ENCODE data around the gene WDHD1.
"Not testable (repeated sequence)": the region's sequence is repeated elsewhere in the genome, so short reads cannot be mapped to it uniquely, and the experiment has no call there.

Gene WDHD1

GRCh38 chr14:54899573-54899972, 127.3 kb downstream of the WDHD1 start:
- H3K27me3 ChIP-seq (ENCODE audit: insufficient read depth, low read depth, severe bottlenecking) = no peaks in the 10 kb centered on the region
- no peak overlapping the region for H3K4me3 ChIP-seq (ENCODE audit: low read depth, low read length)
- TF ChIP-seq CTCF (IDR thresholded peaks at IDR 0.05; ENCODE audit: low read depth, low read length) = no peak
- no peaks in the 10 kb centered on the region for H3K9me3 ChIP-seq (ENCODE audit: severe bottlenecking)
- H3K36me3 ChIP-seq = peaks cover 3% of the 10 kb centered on the region; the same call in 1 of the 2 replicates
- DNase-seq = no peak
- H3K27ac ChIP-seq = no peak overlapping the region

GRCh38 chr14:54897809-54898555, 128.9 kb downstream of the WDHD1 start:
- not testable (repeated sequence) for DNase-seq; H3K27me3 ChIP-seq (ENCODE audit: insufficient read depth, low read depth, severe bottlenecking); H3K36me3 ChIP-seq; H3K9me3 ChIP-seq (ENCODE audit: severe bottlenecking); H3K4me3 ChIP-seq (ENCODE audit: low read depth, low read length); H3K27ac ChIP-seq

GRCh38 chr14:54895683-54896082, 131.2 kb downstream of the WDHD1 start:
- no peaks in the 10 kb centered on the region for H3K9me3 ChIP-seq (ENCODE audit: severe bottlenecking)
- H3K27ac ChIP-seq = no peak overlapping the region
- TF ChIP-seq CTCF (IDR thresholded peaks at IDR 0.05; ENCODE audit: low read depth, low read length) = no peak
- no peak for DNase-seq
- H3K36me3 ChIP-seq = peaks cover 3% of the 10 kb centered on the region; the same call in 1 of the 2 replicates
- H3K27me3 ChIP-seq (ENCODE audit: insufficient read depth, low read depth, severe bottlenecking) = no peaks in the 10 kb centered on the region
- H3K4me3 ChIP-seq (ENCODE audit: low read depth, low read length) = no peak overlapping the region

- H3K27ac ChIP-seq = no peak overlapping the region
- H3K27me3 ChIP-seq (ENCODE audit: insufficient read depth, low read depth, severe bottlenecking) = no peaks in the 10 kb centered on the region
- H3K9me3 ChIP-seq (ENCODE audit: severe bottlenecking) = no peaks in the 10 kb centered on the region
- peaks cover 3% of the 10 kb centered on the region; the same call in 1 of the 2 replicates for H3K36me3 ChIP-seq
- H3K4me3 ChIP-seq (ENCODE audit: low read depth, low read length) = no peak overlapping the region
- no peak for TF ChIP-seq CTCF (IDR thresholded peaks at IDR 0.05; ENCODE audit: low read depth, low read length)
- DNase-seq = no peak
Observed at GRCh38 chr14:54894995-54895394, 131.9 kb downstream of the WDHD1 start.

GRCh38 chr14:54893151-54893760, 133.6 kb downstream of the WDHD1 start:
- no peak overlapping the region for H3K4me3 ChIP-seq (ENCODE audit: low read depth, low read length)
- H3K27me3 ChIP-seq (ENCODE audit: insufficient read depth, low read depth, severe bottlenecking) = no peaks in the 10 kb centered on the region
- peak; percentile 21 for DNase-seq
- no peaks in the 10 kb centered on the region for H3K9me3 ChIP-seq (ENCODE audit: severe bottlenecking)
- H3K27ac ChIP-seq = no peak overlapping the region
- TF ChIP-seq CTCF (IDR thresholded peaks at IDR 0.05; ENCODE audit: low read depth, low read length) = peak; percentile 56
- peaks cover 3% of the 10 kb centered on the region; the same call in 1 of the 2 replicates for H3K36me3 ChIP-seq

GRCh38 chr14:54891471-54892245, 135.2 kb downstream of the WDHD1 start:
- TF ChIP-seq CTCF (IDR thresholded peaks at IDR 0.05; ENCODE audit: low read depth, low read length) = no peak
- no peaks in the 10 kb centered on the region for H3K9me3 ChIP-seq (ENCODE audit: severe bottlenecking)
- no peaks in the 10 kb centered on the region; the same call in 1 of the 2 replicates for H3K36me3 ChIP-seq

More at GRCh38 chr14:54891471-54892245, 135.2 kb downstream of the WDHD1 start:
- no peak overlapping the region for H3K4me3 ChIP-seq (ENCODE audit: low read depth, low read length)
- H3K27me3 ChIP-seq (ENCODE audit: insufficient read depth, low read depth, severe bottlenecking) = no peaks in the 10 kb centered on the region
- DNase-seq = no peak
- H3K27ac ChIP-seq = no peak overlapping the region

Data from WERI-Rb-1 (cell line).